BLaER1 (cell line): ENCODE measurements around the gene CEP85.

Experiments used
- H3K27ac ChIP-seq: shearing (Covaris generic); formaldehyde crosslinking; 2 replicates; pipeline ENCODE4 v1.8.1; 2022
- H3K27me3 ChIP-seq: shearing (Covaris generic); formaldehyde crosslinking; 2 replicates; pipeline ENCODE4 v1.8.1; 2022
- H3K36me3 ChIP-seq: shearing (Covaris generic); formaldehyde crosslinking; 2 replicates; pipeline ENCODE4 v1.8.1; 2022
- H3K4me1 ChIP-seq: shearing (Covaris generic); formaldehyde crosslinking; 2 replicates; pipeline ENCODE4 v1.8.1; 2022
- H3K4me2 ChIP-seq: shearing (Covaris generic); formaldehyde crosslinking; 2 replicates; pipeline ENCODE4 v1.8.1; 2022
- H3K4me3 ChIP-seq: shearing (Covaris generic); formaldehyde crosslinking; 2 replicates; pipeline ENCODE4 v1.8.1; 2022
- H3K9ac ChIP-seq: shearing (Covaris generic); formaldehyde crosslinking; 2 replicates; pipeline ENCODE4 v1.8.1; 2022
- H3K9me3 ChIP-seq: shearing (Covaris generic); formaldehyde crosslinking; 2 replicates; pipeline ENCODE4 v1.8.1; 2022
- H4K20me1 ChIP-seq: shearing (Covaris generic); formaldehyde crosslinking; 2 replicates; pipeline ENCODE4 v1.8.1; 2022
- Cebpa-rat ChIP-seq: shearing (Covaris generic); IDR thresholded peaks from 2 replicates; pipeline ENCODE4 v1.8.1; 2022

Gene CEP85

DNA sequence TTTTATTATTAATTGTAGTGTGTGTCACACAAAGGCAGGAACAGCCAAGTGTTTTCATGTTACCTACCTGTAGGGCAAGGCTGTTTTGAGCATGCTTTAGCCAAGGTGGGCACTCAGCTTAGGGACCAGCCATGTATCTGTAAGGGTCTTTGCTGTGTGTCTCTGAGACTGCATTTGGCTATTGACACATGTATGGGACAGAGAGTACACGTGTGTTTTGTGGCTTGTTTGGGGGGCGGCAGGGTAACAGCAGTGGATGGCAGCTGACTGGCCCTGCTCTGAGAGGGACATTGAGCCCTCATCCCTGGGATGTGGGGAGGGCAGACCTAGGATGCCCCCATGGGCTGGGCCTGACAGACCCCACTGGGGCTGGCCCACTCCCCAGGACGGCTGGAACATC is 36.7 kb upstream of the CEP85 start:
- Histone ChIP-seq H3K9me3 (no peaks in the 10 kb centered on the region), H3K4me2 (no peak overlapping the region), H3K4me1 (0 out of 2 replicates have a peak, but pooled peaks cover under 1% of the 10 kb centered on the region), H4K20me1 (no peaks in the 10 kb centered on the region), H3K9ac (no peak overlapping the region), H3K27ac (no peak overlapping the region), H3K4me3 (no peak overlapping the region), H3K36me3 (no peaks in the 10 kb centered on the region), H3K27me3 (no peaks in the 10 kb centered on the region)
- no peak for TF ChIP-seq Cebpa-rat

DNA sequence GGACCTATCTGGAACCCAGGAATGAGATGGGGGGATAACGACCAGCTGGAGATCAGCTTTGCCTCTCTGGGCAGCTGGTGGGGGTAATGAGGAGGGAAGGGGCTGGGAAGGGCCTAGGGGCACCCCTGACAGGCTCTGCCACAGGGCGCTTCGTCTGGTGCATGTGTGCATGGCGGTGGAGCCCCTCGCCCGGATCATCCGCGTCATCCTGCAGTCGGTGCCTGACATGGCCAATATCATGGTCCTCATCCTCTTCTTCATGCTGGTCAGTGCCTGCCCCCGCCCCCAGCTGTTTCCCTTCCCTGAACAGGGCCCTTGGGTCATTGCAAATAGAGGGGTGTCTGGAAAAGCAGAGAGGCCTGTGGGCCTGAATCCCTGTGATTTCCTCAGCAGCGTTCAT is 36.2 kb upstream of the CEP85 start:
- Histone ChIP-seq H3K4me1 (no peaks in the 10 kb centered on the region), H3K4me3 (no peak overlapping the region), H3K27ac (no peak overlapping the region), H3K9me3 (no peaks in the 10 kb centered on the region), H3K36me3 (no peaks in the 10 kb centered on the region), H3K9ac (no peak overlapping the region), H3K4me2 (no peak overlapping the region), H4K20me1 (no peaks in the 10 kb centered on the region), H3K27me3 (no peaks in the 10 kb centered on the region)
- TF ChIP-seq Cebpa-rat: no peak

GRCh38 chr1:26200413-26200812 is 33.6 kb upstream of the CEP85 start:
- TF ChIP-seq Cebpa-rat: no peak
- no peak overlapping the region for H3K9ac ChIP-seq

DNA sequence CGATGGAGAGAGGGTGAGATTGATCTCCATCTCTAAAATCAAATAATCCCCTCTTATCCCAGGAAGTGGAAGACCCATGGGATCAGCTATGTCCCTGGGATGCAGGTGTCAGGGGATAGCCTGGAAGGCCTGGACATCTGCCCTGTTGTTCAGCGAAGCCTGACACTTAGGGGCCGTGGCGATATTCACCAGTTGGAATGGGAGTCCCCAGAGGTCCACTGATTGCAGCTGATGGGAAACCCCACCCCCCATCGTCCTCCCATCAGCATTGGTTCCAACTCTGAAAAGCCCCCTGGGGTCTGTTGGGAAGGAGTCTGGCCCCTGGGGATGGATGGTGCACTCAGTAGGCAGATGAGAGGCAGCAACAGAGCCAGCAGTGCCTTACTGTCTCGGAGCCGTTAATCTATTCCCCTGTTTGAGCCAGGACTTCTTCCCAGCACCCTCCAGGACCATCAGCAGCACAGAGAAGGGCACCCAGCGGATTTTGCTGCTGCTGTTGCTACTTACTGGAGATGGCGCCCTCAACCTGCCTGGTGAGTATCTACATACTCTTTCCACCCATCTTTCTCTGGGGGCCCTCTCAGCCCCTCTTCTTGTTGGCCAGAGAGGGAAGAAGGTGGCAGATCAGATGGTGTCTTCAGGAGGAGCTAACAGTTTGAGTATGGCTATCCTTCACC is 30.2 kb upstream of the CEP85 start:
- TF ChIP-seq Cebpa-rat: no peak
- no peaks in the 10 kb centered on the region for H3K27me3 ChIP-seq
- H3K4me3 ChIP-seq: no peak overlapping the region
- H3K36me3 ChIP-seq: no peaks in the 10 kb centered on the region
- H3K9ac ChIP-seq: no peak overlapping the region
- no peaks in the 10 kb centered on the region for H4K20me1 ChIP-seq
- no peaks in the 10 kb centered on the region for H3K9me3 ChIP-seq
- no peak overlapping the region for H3K27ac ChIP-seq
- H3K4me2 ChIP-seq: peak overlapping the region; percentile 55
- H3K4me1 ChIP-seq: peaks cover 12% of the 10 kb centered on the region

More at GRCh38 chr1:26200413-26200812, 33.6 kb upstream of the CEP85 start:
- Histone ChIP-seq H3K4me2 (no peak overlapping the region), H3K27ac (no peak overlapping the region), H3K9me3 (no peaks in the 10 kb centered on the region), H3K4me3 (no peak overlapping the region), H3K27me3 (no peaks in the 10 kb centered on the region), H3K4me1 (peaks cover 12% of the 10 kb centered on the region), H4K20me1 (no peaks in the 10 kb centered on the region), H3K36me3 (no peaks in the 10 kb centered on the region)

DNA sequence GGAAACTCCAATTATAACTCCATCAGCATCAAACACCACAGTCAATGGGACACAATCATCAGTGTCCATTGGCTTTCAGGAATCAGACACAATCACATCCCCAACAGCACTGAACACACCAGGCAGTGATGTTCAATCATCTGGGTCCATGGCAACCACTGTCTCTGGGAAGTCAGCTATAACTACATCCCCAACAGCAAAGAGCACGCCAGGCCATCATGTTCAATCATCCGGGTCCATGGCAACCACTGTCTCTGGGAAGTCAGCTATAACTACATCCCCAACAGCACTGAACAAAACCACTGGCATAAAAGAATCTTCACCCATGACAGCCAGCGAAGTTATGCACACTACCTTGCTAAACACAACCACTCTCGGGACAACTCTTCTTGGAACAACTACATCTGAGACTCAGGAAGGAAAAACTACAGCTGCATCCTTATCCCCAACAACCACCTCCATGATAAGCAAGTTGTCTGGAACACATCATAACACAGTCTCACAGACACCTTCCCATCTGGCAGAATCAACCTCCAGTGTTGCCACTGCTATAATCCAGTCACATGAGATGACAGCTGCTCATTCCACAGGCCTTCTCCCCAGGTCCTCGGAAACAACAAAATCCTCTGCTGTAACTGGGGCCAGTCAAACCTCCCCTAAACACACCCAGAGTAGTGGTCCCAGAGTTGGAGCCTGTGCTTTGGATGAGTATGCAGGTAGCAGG is 23.7 kb upstream of the CEP85 start:
- 0 out of 2 replicates have a peak overlapping the region, but pooled peaks have one; percentile 2 for H3K4me2 ChIP-seq
- H3K9me3 ChIP-seq: no peaks in the 10 kb centered on the region
- H3K4me1 ChIP-seq: peaks cover 8% of the 10 kb centered on the region
- H3K4me3 ChIP-seq: no peak overlapping the region
- H3K27ac ChIP-seq: no peak overlapping the region
- H4K20me1 ChIP-seq: no peaks in the 10 kb centered on the region
- no peak overlapping the region for H3K9ac ChIP-seq
- TF ChIP-seq Cebpa-rat: no peak
- no peaks in the 10 kb centered on the region for H3K36me3 ChIP-seq
- H3K27me3 ChIP-seq: no peaks in the 10 kb centered on the region

DNA sequence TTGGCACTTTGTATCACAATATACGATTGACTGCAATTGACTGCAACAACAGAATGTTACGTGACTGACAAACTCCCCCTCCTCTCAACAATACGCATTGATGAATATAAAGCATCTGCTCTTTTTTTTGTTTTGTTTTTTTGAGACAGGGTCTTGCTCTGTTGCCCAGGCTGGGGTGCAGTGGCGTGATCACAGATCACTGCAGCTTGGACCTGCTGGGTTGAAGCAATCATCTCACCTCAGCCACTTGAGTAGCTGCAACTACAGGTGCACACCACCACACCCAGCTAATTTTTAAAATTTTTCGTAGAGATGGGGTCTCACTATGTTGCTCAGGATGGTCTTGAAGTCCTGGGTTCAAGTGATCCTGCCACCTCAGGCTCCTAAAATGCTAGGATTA is 21.3 kb upstream of the CEP85 start:
- no peak overlapping the region for H3K9ac ChIP-seq
- no peak overlapping the region for H3K27ac ChIP-seq
- no peak overlapping the region for H3K4me2 ChIP-seq
- no peak overlapping the region for H3K4me3 ChIP-seq
- H3K36me3 ChIP-seq: no peaks in the 10 kb centered on the region
- no peak for TF ChIP-seq Cebpa-rat
- H4K20me1 ChIP-seq: no peaks in the 10 kb centered on the region
- H3K9me3 ChIP-seq: no peaks in the 10 kb centered on the region
- peaks cover 8% of the 10 kb centered on the region for H3K4me1 ChIP-seq
- no peaks in the 10 kb centered on the region for H3K27me3 ChIP-seq

- no peaks in the 10 kb centered on the region for H3K36me3 ChIP-seq
- no peak for TF ChIP-seq Cebpa-rat
- H3K4me3 ChIP-seq: no peak overlapping the region
- H3K27me3 ChIP-seq: no peaks in the 10 kb centered on the region
- no peak overlapping the region for H3K9ac ChIP-seq
- no peak overlapping the region for H3K4me2 ChIP-seq
- no peaks in the 10 kb centered on the region for H4K20me1 ChIP-seq
- H3K27ac ChIP-seq: no peak overlapping the region
- no peaks in the 10 kb centered on the region for H3K9me3 ChIP-seq
- peaks cover 8% of the 10 kb centered on the region for H3K4me1 ChIP-seq
These were observed 20.6 kb upstream of the CEP85 start for GRCh38 chr1:26213335-26213905.

- TF ChIP-seq Cebpa-rat: no peak
- Histone ChIP-seq H3K9me3 (no peaks in the 10 kb centered on the region), H3K27me3 (no peaks in the 10 kb centered on the region), H3K4me2 (no peak overlapping the region), H4K20me1 (no peaks in the 10 kb centered on the region), H3K9ac (no peak overlapping the region), H3K36me3 (no peaks in the 10 kb centered on the region), H3K4me1 (no peaks in the 10 kb centered on the region; the same call in 1 of the 2 replicates), H3K4me3 (no peak overlapping the region), H3K27ac (no peak overlapping the region)
These were observed 18.8 kb upstream of the CEP85 start for GRCh38 chr1:26215246-26215645.

DNA sequence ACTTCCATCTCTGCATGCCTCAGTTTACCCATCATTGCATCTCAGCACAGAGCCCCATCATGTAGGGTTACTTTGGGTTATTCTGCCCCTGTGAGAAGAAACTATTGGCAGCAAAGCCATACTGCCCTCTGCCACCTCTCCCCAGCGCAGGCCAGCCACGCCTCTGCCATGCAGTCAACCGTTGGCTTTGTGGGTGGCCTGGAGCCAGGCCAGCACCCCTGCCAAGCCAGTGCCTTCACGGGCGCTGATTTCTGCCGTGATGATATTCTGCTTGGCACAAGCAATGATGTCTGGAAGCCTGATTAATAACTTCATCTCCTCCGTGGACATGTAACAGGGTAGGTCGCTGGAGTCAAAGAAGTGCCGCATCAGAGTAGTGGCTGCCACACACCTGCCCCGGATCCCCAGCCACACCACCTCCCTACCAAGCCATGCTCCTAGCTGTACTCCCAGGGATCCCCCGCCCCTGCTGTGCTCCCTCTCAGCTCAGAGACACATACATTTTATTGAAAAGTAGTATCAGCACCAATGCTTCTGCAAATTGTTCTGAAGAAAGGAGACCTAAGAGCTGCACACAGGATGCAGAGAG is 15.0 kb upstream of the CEP85 start:
- Histone ChIP-seq H3K27ac (no peak overlapping the region), H3K27me3 (peaks cover under 1% of the 10 kb centered on the region; the same call in 1 of the 2 replicates), H3K4me3 (no peak overlapping the region), H4K20me1 (no peaks in the 10 kb centered on the region), H3K9me3 (no peaks in the 10 kb centered on the region), H3K36me3 (no peaks in the 10 kb centered on the region), H3K4me2 (no peak overlapping the region), H3K4me1 (peaks cover 9% of the 10 kb centered on the region; the same call in 1 of the 2 replicates), H3K9ac (no peak overlapping the region)
- TF ChIP-seq Cebpa-rat: no peak
